H1 (cell line): ENCODE results near the gene KCND3. TPM values are rescaled to one million over a fixed set of nuclear protein-coding genes. Genes with fewer than 3 reads are reported as not detected.

ENCODE experiments used
- CTCF ChIA-PET: fragments of 300-600 bp; sonication (Branson Sonifier 250); formaldehyde crosslinking; loops from one replicate; lab custom pipeline; 2021; ENCODE audit not compliant: partially characterized antibody; lab: Charles Lee
- POLR2A ChIA-PET: fragments of 300-600 bp; sonication (Branson Sonifier 250); formaldehyde crosslinking; loops from one replicate; lab custom pipeline; 2021; ENCODE audit warnings: inconsistent platforms; ENCODE audit not compliant: partially characterized antibody; lab: Charles Lee
- DNase-seq, 2 experiments: peaks; one replicate each; pipeline versions ENCODE4 v3.0.0 to v3.0.0-alpha.2; 2010 to 2022; ENCODE audit warnings: low spot score in 2 of 2, low read depth in 1 of 2, mixed read lengths in 1 of 2
- FAIRE-seq: peaks from 2 replicates; lab custom pipeline; 2011; peaks lifted over from hg19 to GRCh38; lab: Jason Lieb, UNC
- H2AFZ ChIP-seq: 2 replicates; pipeline ENCODE4 v1.8.1; 2012; ENCODE audit warnings: low read length, inconsistent platforms
- H2AK5ac ChIP-seq: 2 replicates; pipeline ENCODE4 v1.6.1; 2013; ENCODE audit warnings: low read depth, low read length
- H2BK120ac ChIP-seq: replicated peaks from 2 replicates; pipeline ENCODE3; 2013; ENCODE audit warnings: low read depth, low read length, inconsistent platforms
- H2BK12ac ChIP-seq: 2 replicates; pipeline ENCODE4 v1.6.1; 2013; ENCODE audit warnings: low read depth, low read length
- H2BK15ac ChIP-seq: 2 replicates; pipeline ENCODE4 v1.6.1; 2013; ENCODE audit warnings: low read length
- H2BK20ac ChIP-seq: 2 replicates; pipeline ENCODE4 v1.6.1; 2013; ENCODE audit warnings: low read length
- H2BK5ac ChIP-seq: 2 replicates; pipeline ENCODE4 v1.6.1; 2013; ENCODE audit warnings: low read depth, low read length
- H3K14ac ChIP-seq: 2 replicates; pipeline ENCODE4 v1.6.1; 2013; ENCODE audit warnings: inconsistent platforms; ENCODE audit not compliant: insufficient read length
- H3K18ac ChIP-seq: 2 replicates; pipeline ENCODE4 v1.6.1; 2013; ENCODE audit warnings: low read length; ENCODE audit errors: extremely low read depth
- H3K23ac ChIP-seq: 2 replicates; pipeline ENCODE4 v1.6.1; 2013; ENCODE audit warnings: inconsistent platforms; ENCODE audit not compliant: insufficient read length
- H3K23me2 ChIP-seq: 2 replicates; pipeline ENCODE4 v1.6.1; 2013; ENCODE audit warnings: low read depth, low read length
- H3K27ac ChIP-seq: 2 replicates; pipeline ENCODE4 v1.6.1; 2011; ENCODE audit warnings: low read depth, low read length, inconsistent platforms
- H3K27me3 ChIP-seq, 4 experiments: replicated peaks in 1 of 4; 1 replicate in 1 of 4; 2 replicates in 3 of 4; pipeline versions ENCODE4 v1.6.1 to v1.8.1; 2011 to 2013; ENCODE audit warnings: low read length in 3 of 4, mild to moderate bottlenecking in 3 of 4, inconsistent platforms in 2 of 4, mixed read lengths in 2 of 4, moderate library complexity in 1 of 4; ENCODE audit not compliant: control insufficient read depth in 3 of 4, insufficient read depth in 3 of 4; ENCODE audit errors: extremely low read depth in 1 of 4
- H3K36me3 ChIP-seq, 4 experiments: 2 replicates each; pipeline versions ENCODE4 v1.6.1 to v1.8.1; 2011 to 2013; ENCODE audit warnings: mild to moderate bottlenecking in 4 of 4, low read length in 3 of 4, moderate library complexity in 2 of 4, control low read depth in 1 of 4, inconsistent platforms in 1 of 4; ENCODE audit not compliant: insufficient read depth in 4 of 4, control insufficient read depth in 2 of 4
- H3K4ac ChIP-seq: replicated peaks from 2 replicates; pipeline ENCODE3; 2013; ENCODE audit warnings: low read length, low read depth, mixed read lengths, inconsistent platforms; ENCODE audit not compliant: insufficient read length
- H3K4me1 ChIP-seq, 4 experiments: replicated peaks in 1 of 4; 1 replicate in 1 of 4; 2 replicates in 3 of 4; pipeline versions ENCODE4 v1.6.1 to v1.8.1; 2011 to 2013; ENCODE audit warnings: low read length in 3 of 4, inconsistent platforms in 2 of 4, mixed read lengths in 1 of 4; ENCODE audit not compliant: insufficient read depth in 4 of 4, control insufficient read depth in 3 of 4
- H3K4me2 ChIP-seq, 2 experiments: 2 replicates each; pipeline versions ENCODE4 v1.6.1 to v1.8.1; 2011 to 2013; ENCODE audit warnings: low read depth in 2 of 2, low read length in 2 of 2, control low read depth in 1 of 2, inconsistent platforms in 1 of 2, mild to moderate bottlenecking in 1 of 2; ENCODE audit not compliant: insufficient read depth in 1 of 2
- H3K4me3 ChIP-seq, 4 experiments: fragments of 200-600, 300-600 bp in 1 of 4; sonication (generic), shearing (Covaris generic), sonication (Bioruptor Twin) in 1 of 4; 2 replicates each; pipeline versions ENCODE4 v1.5.1 to v1.8.1; 2011 to 2016; ENCODE audit warnings: low read length in 4 of 4, low read depth in 3 of 4, control low read depth in 2 of 4, inconsistent platforms in 2 of 4, mild to moderate bottlenecking in 2 of 4, mixed read lengths in 1 of 4, moderate library complexity in 1 of 4; ENCODE audit not compliant: insufficient read depth in 2 of 4; ENCODE audit errors: extremely low read depth in 1 of 4
- H3K56ac ChIP-seq: replicated peaks from 2 replicates; pipeline ENCODE3; 2013; ENCODE audit warnings: low read depth, mild to moderate bottlenecking, mixed read lengths, low read length, inconsistent platforms; ENCODE audit not compliant: insufficient read length
- H3K79me1 ChIP-seq: 2 replicates; pipeline ENCODE4 v1.6.1; 2013; ENCODE audit warnings: low read depth, low read length, control low read depth
- H3K79me2 ChIP-seq, 2 experiments: 2 replicates each; pipeline versions ENCODE4 v1.6.1 to v1.8.1; 2012 to 2013; ENCODE audit warnings: low read length in 2 of 2, mild to moderate bottlenecking in 2 of 2, inconsistent platforms in 1 of 2; ENCODE audit not compliant: insufficient read depth in 2 of 2, control insufficient read depth in 1 of 2
- H3K9ac ChIP-seq, 4 experiments: replicated peaks in 1 of 4; 1 replicate in 1 of 4; 2 replicates in 3 of 4; pipeline versions ENCODE4 v1.6.1 to v1.8.1; 2011 to 2013; ENCODE audit warnings: low read depth in 3 of 4, low read length in 3 of 4, control low read depth in 2 of 4, mild to moderate bottlenecking in 2 of 4, moderate library complexity in 2 of 4, inconsistent platforms in 1 of 4; ENCODE audit errors: extremely low read depth in 1 of 4
- H3K9me3 ChIP-seq, 2 experiments: 2 replicates each; pipeline versions ENCODE4 v1.6.1 to v1.8.1; 2012 to 2013; ENCODE audit warnings: mild to moderate bottlenecking in 2 of 2, moderate library complexity in 2 of 2, control low read depth in 1 of 2, inconsistent platforms in 1 of 2, low read depth in 1 of 2, low read length in 1 of 2, mixed read lengths in 1 of 2; ENCODE audit not compliant: insufficient read depth in 2 of 2
- H4K20me1 ChIP-seq, 2 experiments: replicated peaks in 1 of 2; 2 replicates each; pipeline versions ENCODE3 to v1.8.1; 2011 to 2013; ENCODE audit warnings: inconsistent platforms in 2 of 2, low read length in 2 of 2, mild to moderate bottlenecking in 1 of 2; ENCODE audit not compliant: insufficient read depth in 2 of 2, control insufficient read depth in 1 of 2
- H4K5ac ChIP-seq: 2 replicates; pipeline ENCODE4 v1.6.1; 2013; ENCODE audit warnings: low read length, low read depth, mixed read lengths, inconsistent platforms; ENCODE audit not compliant: insufficient read length
- H4K8ac ChIP-seq: 2 replicates; pipeline ENCODE4 v1.8.0; 2013; ENCODE audit warnings: mild to moderate bottlenecking, moderate library complexity, low read length, inconsistent platforms; ENCODE audit not compliant: insufficient read depth; ENCODE audit errors: extremely low read depth
- H4K91ac ChIP-seq: replicated peaks from 2 replicates; pipeline ENCODE3; 2013; ENCODE audit warnings: low read length, mixed read lengths, inconsistent platforms; ENCODE audit not compliant: insufficient read length
- CHD2 ChIP-seq: IDR thresholded peaks from 2 replicates; pipeline ENCODE4 v1.6.1; 2012; ENCODE audit warnings: low read length, improper control_type of control experiment
- CREB1 ChIP-seq: IDR thresholded peaks from 2 replicates; pipeline ENCODE4 v1.6.1; 2012; ENCODE audit warnings: inconsistent platforms
- EGR1 ChIP-seq: IDR thresholded peaks from 2 replicates; pipeline ENCODE4 v1.6.1; 2011; ENCODE audit warnings: low read depth, low read length, borderline replicate concordance
- EZH2 ChIP-seq: fragments of 200-600 bp; sonication (generic); IDR thresholded peaks from 2 replicates; pipeline ENCODE4 v1.7.1; 2012; ENCODE audit warnings: low read depth, mild to moderate bottlenecking, moderate library complexity, low read length, inconsistent platforms; ENCODE audit not compliant: severe bottlenecking
- KDM1A ChIP-seq: fragments of 200-600, 300-600 bp; sonication (generic); IDR thresholded peaks from 2 replicates; pipeline ENCODE4 v1.7.1; 2016; ENCODE audit warnings: mild to moderate bottlenecking, low read length, borderline replicate concordance
- PHF8 ChIP-seq: fragments of 200-600 bp; sonication (generic); conservative IDR thresholded peaks from 2 replicates; pipeline ENCODE4 v1.7.1; 2012; ENCODE audit warnings: low read depth, mild to moderate bottlenecking, inconsistent platforms, low read length, moderate library complexity
- POLR2A ChIP-seq, 2 experiments: IDR thresholded peaks; 1 replicate in 1 of 2; 2 replicates in 1 of 2; pipeline ENCODE4 v1.6.1; 2011; ENCODE audit warnings: low read depth in 2 of 2, low read length in 2 of 2, mild to moderate bottlenecking in 2 of 2; ENCODE audit errors: control extremely low read depth in 1 of 2
- SAP30 ChIP-seq: fragments of 300-600 bp; sonication (generic); IDR thresholded peaks from 2 replicates; pipeline ENCODE4 v1.7.1; 2012; ENCODE audit warnings: low read length, moderate library complexity, mild to moderate bottlenecking, inconsistent platforms; ENCODE audit not compliant: insufficient read depth, insufficient replicate concordance
- SIRT6 ChIP-seq: IDR thresholded peaks from one replicate; pipeline ENCODE4 v1.7.1; 2012; ENCODE audit warnings: low read length, inconsistent platforms
- TAF1 ChIP-seq: IDR thresholded peaks from 2 replicates; pipeline ENCODE4 v1.6.1; 2011; ENCODE audit warnings: mild to moderate bottlenecking, low read depth, low read length
- TEAD4 ChIP-seq: IDR thresholded peaks from 2 replicates; pipeline ENCODE4 v1.6.1; 2012; ENCODE audit warnings: low read depth, low read length, inconsistent platforms, mixed read lengths
- WGBS, 2 experiments: shearing (Covaris generic) in 1 of 2; methylation state at CpG; one replicate each; pipeline versions ENCODE4 v1.1.6 to v1.1.7; 2013 to 2015; ENCODE audit warnings: low lambda C conversion rate in 2 of 2, mixed read lengths in 2 of 2, inconsistent platforms in 1 of 2, low coverage in 1 of 2, missing lambda C conversion rate in 1 of 2; ENCODE audit not compliant: insufficient replicate concordance in 2 of 2, insufficient coverage in 1 of 2, insufficient read length in 1 of 2; ENCODE audit errors: extremely low coverage in 1 of 2, missing lambda C conversion rate in 1 of 2; 5-methylcytosine and 5-hydroxymethylcytosine counted together
- polyA plus RNA-seq, 7 experiments: library from polyadenylated mRNA; depleted of rRNA in 3 of 7; stranded (reverse) in 5 of 7; unstranded in 2 of 7; fragments of >200 nt in 5 of 7; fragments of 200-250 nt in 2 of 7; gene quantifications; 1 replicate in 5 of 7; 2 replicates in 1 of 7; 4 replicates in 1 of 7; pipeline versions ENCODE4 v1.2.1 to v1.2.3, GENCODE V29; 2011 to 2013; ENCODE audit warnings: missing spikeins in 2 of 7, mixed read lengths in 2 of 7
- total RNA-seq: library from RNA; stranded (reverse); fragmentation: NEBNext Ultra II Directional; extraction: Animal tissue kit (Norgen Biotek cat#: 25700); gene quantifications from 2 replicates; pipeline ENCODE4 v1.2.1, GENCODE V29; 2021

The KCND3 gene
- total and polyA plus RNA-seq, 2 of the 8 experiments (the other 6 are each of a cell fraction or from before 2014, with no cell fraction given) = 0.14 to 0.48 TPM

GRCh38 chr1:111878649-111879048 lies 110.8 kb downstream of the KCND3 start:
- H3K9ac ChIP-seq = no peak overlapping the region
- ChIA-PET POLR2A (no interaction called here), CTCF (interaction anchor here (0.6 to 1.1 kb wide), 2 partner anchors 22 to 112 kb away, joined by 3 to 4 read pairs; no protein-coding TSS in a partner anchor)
- no peak overlapping the region for H3K4ac ChIP-seq
- no peak overlapping the region for H3K4me3 ChIP-seq
- H2AK5ac ChIP-seq = no peak overlapping the region
- FAIRE-seq (no peak), DNase-seq (no peak)
- H3K14ac ChIP-seq = no peak overlapping the region
- TF ChIP-seq PHF8 (no peak), SAP30 (no peak), CREB1 (no peak), CHD2 (no peak), EZH2 (no peak), SIRT6 (no peak), EGR1 (no peak), POLR2A (IDR thresholded peaks at IDR 0.05; ENCODE audit: control extremely low read depth in 1 of 2, low read depth in 2 of 2, low read length in 2 of 2) (no peak), TAF1 (no peak), KDM1A (no peak), TEAD4 (no peak)
- H2AFZ ChIP-seq = no peak overlapping the region
- no peaks in the 10 kb centered on the region for H3K27me3 ChIP-seq
- H3K79me1 ChIP-seq = no peaks in the 10 kb centered on the region
- no peak overlapping the region for H4K91ac ChIP-seq
- no peaks in the 10 kb centered on the region for H3K79me2 ChIP-seq
- WGBS, 2 experiments = 79% methylated on average over 1 of the region's 1 CpG; no CpG with 5 or more reads in 1 of the 2 experiments
- no peaks in the 10 kb centered on the region for H3K23me2 ChIP-seq
- H4K8ac ChIP-seq = no peak overlapping the region; the same call in none of the 2 replicates
- H3K27ac ChIP-seq = no peak overlapping the region
- no peak overlapping the region for H2BK120ac ChIP-seq
- H3K9me3 ChIP-seq = no peaks in the 10 kb centered on the region
- no peak overlapping the region for H3K56ac ChIP-seq
- H2BK20ac ChIP-seq = 0 out of 2 replicates have a peak overlapping the region, but pooled peaks have one; percentile 8
- H4K5ac ChIP-seq = no peak overlapping the region
- no peak overlapping the region for H2BK15ac ChIP-seq
- no peak overlapping the region for H2BK12ac ChIP-seq
- no peak overlapping the region for H3K23ac ChIP-seq
- H3K4me2 ChIP-seq = no peak overlapping the region
- no peak overlapping the region for H3K18ac ChIP-seq
- no peaks in the 10 kb centered on the region for H3K36me3 ChIP-seq
- H3K4me1 ChIP-seq = no peaks in the 10 kb centered on the region
- H2BK5ac ChIP-seq = no peak overlapping the region
- no peaks in the 10 kb centered on the region for H4K20me1 ChIP-seq
